ENCODE results near the gene FBXL16.
"Not testable (repeated sequence)": the region's sequence is repeated elsewhere in the genome, so short reads cannot be mapped to it uniquely, and the experiment has no call there.

Gene FBXL16

GRCh38 chr16:705431-706188, at the start of gene FBXL16:
FBXL16 (minus strand) TSS chr16:705801; CDS start chr16:697405, 8,396 bp downstream.
- no peak for DNase-seq (ENCODE audit: low spot score)

GRCh38 chr16:754656-755055, 49.1 kb upstream of the FBXL16 start:
- DNase-seq (ENCODE audit: low spot score): no peak

- not testable (repeated sequence) for DNase-seq (ENCODE audit: low spot score)
These were observed 48.6 kb upstream of the FBXL16 start for GRCh38 chr16:754121-754607.

- DNase-seq (ENCODE audit: low spot score): no peak
These were observed 46.4 kb upstream of the FBXL16 start for GRCh38 chr16:752007-752312.

- peak; percentile 58 for DNase-seq (ENCODE audit: low spot score)
These were observed 45.8 kb upstream of the FBXL16 start for GRCh38 chr16:751152-752006.

- no peak for DNase-seq (ENCODE audit: low spot score)
These were observed 44.9 kb upstream of the FBXL16 start for GRCh38 chr16:750485-750884.

- DNase-seq (ENCODE audit: low spot score): no peak
These were observed 43.4 kb upstream of the FBXL16 start for GRCh38 chr16:749010-749409.

GRCh38 chr16:747978-748746, 42.6 kb upstream of the FBXL16 start:
- DNase-seq (ENCODE audit: low spot score): no peak

GRCh38 chr16:746637-747036, 41.0 kb upstream of the FBXL16 start:
- DNase-seq (ENCODE audit: low spot score): no peak

GRCh38 chr16:745739-746138, 40.1 kb upstream of the FBXL16 start:
- no peak for DNase-seq (ENCODE audit: low spot score)

- DNase-seq (ENCODE audit: low spot score): no peak
These were observed 38.3 kb upstream of the FBXL16 start for GRCh38 chr16:743794-744500.

- not testable (repeated sequence) for DNase-seq (ENCODE audit: low spot score)
These were observed 37.3 kb upstream of the FBXL16 start for GRCh38 chr16:742894-743293.

- DNase-seq (ENCODE audit: low spot score): no peak
These were observed 36.5 kb upstream of the FBXL16 start for GRCh38 chr16:741986-742629.

- DNase-seq (ENCODE audit: low spot score): peak; percentile 82
These were observed 35.3 kb upstream of the FBXL16 start, which contains the start of gene CIAO3 for GRCh38 chr16:740764-741505. CIAO3 (minus strand) TSS chr16:740997; CDS start chr16:740985, 12 bp downstream.

- DNase-seq (ENCODE audit: low spot score): no peak
These were observed 34.8 kb upstream of the FBXL16 start for GRCh38 chr16:740459-740763.

- DNase-seq (ENCODE audit: low spot score): no peak
These were observed 34.2 kb upstream of the FBXL16 start for GRCh38 chr16:739560-740458.

- DNase-seq (ENCODE audit: low spot score): no peak
These were observed 31.4 kb upstream of the FBXL16 start for GRCh38 chr16:736936-737481.

- DNase-seq (ENCODE audit: low spot score): no peak
These were observed 30.4 kb upstream of the FBXL16 start for GRCh38 chr16:735982-736453.
